H1 (cell line): ENCODE measurements around the gene HIPK2. TPM values are rescaled to one million over a fixed set of nuclear protein-coding genes. Genes with fewer than 3 reads are reported as not detected.

Experiments used
- CTCF ChIA-PET: fragments of 300-600 bp; sonication (Branson Sonifier 250); formaldehyde crosslinking; loops from one replicate; lab custom pipeline; 2021; ENCODE audit not compliant: partially characterized antibody; lab: Charles Lee
- POLR2A ChIA-PET: fragments of 300-600 bp; sonication (Branson Sonifier 250); formaldehyde crosslinking; loops from one replicate; lab custom pipeline; 2021; ENCODE audit warnings: inconsistent platforms; ENCODE audit not compliant: partially characterized antibody; lab: Charles Lee
- DNase-seq, 2 experiments: peaks; one replicate each; pipeline versions ENCODE4 v3.0.0 to v3.0.0-alpha.2; 2010 to 2022; ENCODE audit warnings: low spot score in 2 of 2, low read depth in 1 of 2, mixed read lengths in 1 of 2
- FAIRE-seq: peaks from 2 replicates; lab custom pipeline; 2011; peaks lifted over from hg19 to GRCh38; lab: Jason Lieb, UNC
- H2AFZ ChIP-seq: 2 replicates; pipeline ENCODE4 v1.8.1; 2012; ENCODE audit warnings: low read length, inconsistent platforms
- H2AK5ac ChIP-seq: 2 replicates; pipeline ENCODE4 v1.6.1; 2013; ENCODE audit warnings: low read depth, low read length
- H2BK120ac ChIP-seq: replicated peaks from 2 replicates; pipeline ENCODE3; 2013; ENCODE audit warnings: low read depth, low read length, inconsistent platforms
- H2BK12ac ChIP-seq: 2 replicates; pipeline ENCODE4 v1.6.1; 2013; ENCODE audit warnings: low read depth, low read length
- H2BK15ac ChIP-seq: 2 replicates; pipeline ENCODE4 v1.6.1; 2013; ENCODE audit warnings: low read length
- H2BK20ac ChIP-seq: 2 replicates; pipeline ENCODE4 v1.6.1; 2013; ENCODE audit warnings: low read length
- H2BK5ac ChIP-seq: 2 replicates; pipeline ENCODE4 v1.6.1; 2013; ENCODE audit warnings: low read depth, low read length
- H3K14ac ChIP-seq: 2 replicates; pipeline ENCODE4 v1.6.1; 2013; ENCODE audit warnings: inconsistent platforms; ENCODE audit not compliant: insufficient read length
- H3K18ac ChIP-seq: 2 replicates; pipeline ENCODE4 v1.6.1; 2013; ENCODE audit warnings: low read length; ENCODE audit errors: extremely low read depth
- H3K23ac ChIP-seq: 2 replicates; pipeline ENCODE4 v1.6.1; 2013; ENCODE audit warnings: inconsistent platforms; ENCODE audit not compliant: insufficient read length
- H3K23me2 ChIP-seq: 2 replicates; pipeline ENCODE4 v1.6.1; 2013; ENCODE audit warnings: low read depth, low read length
- H3K27ac ChIP-seq: 2 replicates; pipeline ENCODE4 v1.6.1; 2011; ENCODE audit warnings: low read depth, low read length, inconsistent platforms
- H3K27me3 ChIP-seq, 4 experiments: replicated peaks in 1 of 4; 1 replicate in 1 of 4; 2 replicates in 3 of 4; pipeline versions ENCODE4 v1.6.1 to v1.8.1; 2011 to 2013; ENCODE audit warnings: low read length in 3 of 4, mild to moderate bottlenecking in 3 of 4, inconsistent platforms in 2 of 4, mixed read lengths in 2 of 4, moderate library complexity in 1 of 4; ENCODE audit not compliant: control insufficient read depth in 3 of 4, insufficient read depth in 3 of 4; ENCODE audit errors: extremely low read depth in 1 of 4
- H3K36me3 ChIP-seq, 4 experiments: 2 replicates each; pipeline versions ENCODE4 v1.6.1 to v1.8.1; 2011 to 2013; ENCODE audit warnings: mild to moderate bottlenecking in 4 of 4, low read length in 3 of 4, moderate library complexity in 2 of 4, control low read depth in 1 of 4, inconsistent platforms in 1 of 4; ENCODE audit not compliant: insufficient read depth in 4 of 4, control insufficient read depth in 2 of 4
- H3K4ac ChIP-seq: replicated peaks from 2 replicates; pipeline ENCODE3; 2013; ENCODE audit warnings: low read length, low read depth, mixed read lengths, inconsistent platforms; ENCODE audit not compliant: insufficient read length
- H3K4me1 ChIP-seq, 4 experiments: replicated peaks in 1 of 4; 1 replicate in 1 of 4; 2 replicates in 3 of 4; pipeline versions ENCODE4 v1.6.1 to v1.8.1; 2011 to 2013; ENCODE audit warnings: low read length in 3 of 4, inconsistent platforms in 2 of 4, mixed read lengths in 1 of 4; ENCODE audit not compliant: insufficient read depth in 4 of 4, control insufficient read depth in 3 of 4
- H3K4me2 ChIP-seq, 2 experiments: 2 replicates each; pipeline versions ENCODE4 v1.6.1 to v1.8.1; 2011 to 2013; ENCODE audit warnings: low read depth in 2 of 2, low read length in 2 of 2, control low read depth in 1 of 2, inconsistent platforms in 1 of 2, mild to moderate bottlenecking in 1 of 2; ENCODE audit not compliant: insufficient read depth in 1 of 2
- H3K4me3 ChIP-seq, 4 experiments: fragments of 200-600, 300-600 bp in 1 of 4; sonication (generic), shearing (Covaris generic), sonication (Bioruptor Twin) in 1 of 4; 2 replicates each; pipeline versions ENCODE4 v1.5.1 to v1.8.1; 2011 to 2016; ENCODE audit warnings: low read length in 4 of 4, low read depth in 3 of 4, control low read depth in 2 of 4, inconsistent platforms in 2 of 4, mild to moderate bottlenecking in 2 of 4, mixed read lengths in 1 of 4, moderate library complexity in 1 of 4; ENCODE audit not compliant: insufficient read depth in 2 of 4; ENCODE audit errors: extremely low read depth in 1 of 4
- H3K56ac ChIP-seq: replicated peaks from 2 replicates; pipeline ENCODE3; 2013; ENCODE audit warnings: low read depth, mild to moderate bottlenecking, mixed read lengths, low read length, inconsistent platforms; ENCODE audit not compliant: insufficient read length
- H3K79me1 ChIP-seq: 2 replicates; pipeline ENCODE4 v1.6.1; 2013; ENCODE audit warnings: low read depth, low read length, control low read depth
- H3K79me2 ChIP-seq, 2 experiments: 2 replicates each; pipeline versions ENCODE4 v1.6.1 to v1.8.1; 2012 to 2013; ENCODE audit warnings: low read length in 2 of 2, mild to moderate bottlenecking in 2 of 2, inconsistent platforms in 1 of 2; ENCODE audit not compliant: insufficient read depth in 2 of 2, control insufficient read depth in 1 of 2
- H3K9ac ChIP-seq, 4 experiments: replicated peaks in 1 of 4; 1 replicate in 1 of 4; 2 replicates in 3 of 4; pipeline versions ENCODE4 v1.6.1 to v1.8.1; 2011 to 2013; ENCODE audit warnings: low read depth in 3 of 4, low read length in 3 of 4, control low read depth in 2 of 4, mild to moderate bottlenecking in 2 of 4, moderate library complexity in 2 of 4, inconsistent platforms in 1 of 4; ENCODE audit errors: extremely low read depth in 1 of 4
- H3K9me3 ChIP-seq, 2 experiments: 2 replicates each; pipeline versions ENCODE4 v1.6.1 to v1.8.1; 2012 to 2013; ENCODE audit warnings: mild to moderate bottlenecking in 2 of 2, moderate library complexity in 2 of 2, control low read depth in 1 of 2, inconsistent platforms in 1 of 2, low read depth in 1 of 2, low read length in 1 of 2, mixed read lengths in 1 of 2; ENCODE audit not compliant: insufficient read depth in 2 of 2
- H4K20me1 ChIP-seq, 2 experiments: replicated peaks in 1 of 2; 2 replicates each; pipeline versions ENCODE3 to v1.8.1; 2011 to 2013; ENCODE audit warnings: inconsistent platforms in 2 of 2, low read length in 2 of 2, mild to moderate bottlenecking in 1 of 2; ENCODE audit not compliant: insufficient read depth in 2 of 2, control insufficient read depth in 1 of 2
- H4K5ac ChIP-seq: 2 replicates; pipeline ENCODE4 v1.6.1; 2013; ENCODE audit warnings: low read length, low read depth, mixed read lengths, inconsistent platforms; ENCODE audit not compliant: insufficient read length
- H4K8ac ChIP-seq: 2 replicates; pipeline ENCODE4 v1.8.0; 2013; ENCODE audit warnings: mild to moderate bottlenecking, moderate library complexity, low read length, inconsistent platforms; ENCODE audit not compliant: insufficient read depth; ENCODE audit errors: extremely low read depth
- H4K91ac ChIP-seq: replicated peaks from 2 replicates; pipeline ENCODE3; 2013; ENCODE audit warnings: low read length, mixed read lengths, inconsistent platforms; ENCODE audit not compliant: insufficient read length
- BRCA1 ChIP-seq: IDR thresholded peaks from 2 replicates; pipeline ENCODE4 v1.6.1; 2012; ENCODE audit warnings: low read depth, low read length, improper control_type of control experiment
- GABPA ChIP-seq: IDR thresholded peaks from 2 replicates; pipeline ENCODE4 v1.6.1; 2011; ENCODE audit warnings: mild to moderate bottlenecking, low read length, moderate library complexity, borderline replicate concordance; ENCODE audit not compliant: insufficient read depth
- JUND ChIP-seq: IDR thresholded peaks from 2 replicates; pipeline ENCODE4 v1.6.1; 2011; ENCODE audit warnings: mild to moderate bottlenecking, improper control_type of control experiment, low read length
- POLR2AphosphoS5 ChIP-seq: IDR thresholded peaks from 2 replicates; pipeline ENCODE4 v1.6.1; 2011; ENCODE audit warnings: low read depth, low read length
- TBP ChIP-seq: IDR thresholded peaks from 2 replicates; pipeline ENCODE4 v1.6.1; 2011; ENCODE audit warnings: low read depth, low read length, improper control_type of control experiment
- TCF12 ChIP-seq: IDR thresholded peaks from 2 replicates; pipeline ENCODE4 v1.6.1; 2011; ENCODE audit warnings: low read depth, mild to moderate bottlenecking, low read length
- WGBS, 2 experiments: shearing (Covaris generic) in 1 of 2; methylation state at CpG; one replicate each; pipeline versions ENCODE4 v1.1.6 to v1.1.7; 2013 to 2015; ENCODE audit warnings: low lambda C conversion rate in 2 of 2, mixed read lengths in 2 of 2, inconsistent platforms in 1 of 2, low coverage in 1 of 2, missing lambda C conversion rate in 1 of 2; ENCODE audit not compliant: insufficient replicate concordance in 2 of 2, insufficient coverage in 1 of 2, insufficient read length in 1 of 2; ENCODE audit errors: extremely low coverage in 1 of 2, missing lambda C conversion rate in 1 of 2; 5-methylcytosine and 5-hydroxymethylcytosine counted together
- polyA plus RNA-seq, 7 experiments: library from polyadenylated mRNA; depleted of rRNA in 3 of 7; stranded (reverse) in 5 of 7; unstranded in 2 of 7; fragments of >200 nt in 5 of 7; fragments of 200-250 nt in 2 of 7; gene quantifications; 1 replicate in 5 of 7; 2 replicates in 1 of 7; 4 replicates in 1 of 7; pipeline versions ENCODE4 v1.2.1 to v1.2.3, GENCODE V29; 2011 to 2013; ENCODE audit warnings: missing spikeins in 2 of 7, mixed read lengths in 2 of 7
- total RNA-seq: library from RNA; stranded (reverse); fragmentation: NEBNext Ultra II Directional; extraction: Animal tissue kit (Norgen Biotek cat#: 25700); gene quantifications from 2 replicates; pipeline ENCODE4 v1.2.1, GENCODE V29; 2021
- TF ChIP-seq, protein P1 (sequence below): IDR thresholded peaks from 2 replicates; pipeline ENCODE4 v1.6.1; 2012; ENCODE audit warnings: low read length, inconsistent platforms
- TF ChIP-seq, protein P2 (sequence below): IDR thresholded peaks from 2 replicates; pipeline ENCODE4 v1.6.1; 2011; ENCODE audit warnings: low read length, improper control_type of control experiment

Gene HIPK2
- total and polyA plus RNA-seq, 2 of the 8 experiments (the other 6 are each of a cell fraction or from before 2014, with no cell fraction given), result 8.3 to 24.3 TPM

DNA sequence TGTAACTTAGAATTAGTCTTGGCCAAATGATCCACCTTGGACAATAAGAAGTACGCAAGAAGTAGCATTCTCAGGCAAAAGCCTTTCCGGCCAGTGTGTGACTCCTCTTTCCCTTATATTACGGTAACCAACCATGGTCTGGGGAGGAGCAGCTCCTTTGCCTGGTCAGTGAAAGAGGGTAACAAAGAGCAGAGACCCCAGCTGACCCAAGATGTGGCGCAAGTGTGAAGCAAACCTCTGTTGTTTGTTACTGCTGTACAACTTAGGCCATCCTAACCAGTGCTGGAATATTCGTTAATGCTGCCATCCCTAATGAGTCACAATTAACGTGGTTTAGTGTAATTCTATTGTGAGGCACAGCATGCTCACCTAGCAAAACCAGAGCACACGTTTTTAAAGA lies 44.0 kb downstream of the HIPK2 start:
- DNase-seq (no peak), FAIRE-seq (no peak)
- 0 out of 4 replicates have a peak, but pooled peaks cover 0 to 5% of the 10 kb centered on the region in 2 experiments for H3K79me2 ChIP-seq
- H3K36me3 ChIP-seq, result no peaks in the 10 kb centered on the region
- no peak overlapping the region for H2BK5ac ChIP-seq
- H3K4me2 ChIP-seq, result no peak overlapping the region
- H3K23me2 ChIP-seq, result no peaks in the 10 kb centered on the region
- H3K79me1 ChIP-seq, result peaks cover 4% of the 10 kb centered on the region; the same call in 1 of the 2 replicates
- no peak overlapping the region for H3K14ac ChIP-seq
- no peak overlapping the region for H2AK5ac ChIP-seq
- H2BK20ac ChIP-seq, result no peak overlapping the region
- peaks cover 0 to 3% (median 0%) of the 10 kb centered on the region in 4 experiments; a peak in 1 of 7 replicates for H3K4me1 ChIP-seq
- no peaks in the 10 kb centered on the region for H3K27me3 ChIP-seq
- H3K4me3 ChIP-seq, result no peak overlapping the region
- no peak overlapping the region for H4K8ac ChIP-seq
- H3K18ac ChIP-seq, result no peak overlapping the region
- ChIA-PET POLR2A (no interaction called here), CTCF (no interaction called here)
- no peaks in the 10 kb centered on the region for H4K20me1 ChIP-seq
- no peak overlapping the region for H2BK120ac ChIP-seq
- no peak overlapping the region for H2BK15ac ChIP-seq
- no peak overlapping the region for H4K5ac ChIP-seq
- H3K9me3 ChIP-seq, result no peaks in the 10 kb centered on the region
- no peak overlapping the region for H3K4ac ChIP-seq
- 84% methylated on average over 7 of the region's 7 CpGs; no CpG with 5 or more reads in 1 of the 2 experiments for WGBS, 2 experiments
- H4K91ac ChIP-seq, result no peak overlapping the region
- no peak overlapping the region for H2AFZ ChIP-seq
- no peak overlapping the region for H3K9ac ChIP-seq
- no peak overlapping the region for H3K23ac ChIP-seq
- H3K27ac ChIP-seq, result no peak overlapping the region
- H3K56ac ChIP-seq, result no peak overlapping the region
- H2BK12ac ChIP-seq, result no peak overlapping the region
- TF ChIP-seq, protein P1, sequence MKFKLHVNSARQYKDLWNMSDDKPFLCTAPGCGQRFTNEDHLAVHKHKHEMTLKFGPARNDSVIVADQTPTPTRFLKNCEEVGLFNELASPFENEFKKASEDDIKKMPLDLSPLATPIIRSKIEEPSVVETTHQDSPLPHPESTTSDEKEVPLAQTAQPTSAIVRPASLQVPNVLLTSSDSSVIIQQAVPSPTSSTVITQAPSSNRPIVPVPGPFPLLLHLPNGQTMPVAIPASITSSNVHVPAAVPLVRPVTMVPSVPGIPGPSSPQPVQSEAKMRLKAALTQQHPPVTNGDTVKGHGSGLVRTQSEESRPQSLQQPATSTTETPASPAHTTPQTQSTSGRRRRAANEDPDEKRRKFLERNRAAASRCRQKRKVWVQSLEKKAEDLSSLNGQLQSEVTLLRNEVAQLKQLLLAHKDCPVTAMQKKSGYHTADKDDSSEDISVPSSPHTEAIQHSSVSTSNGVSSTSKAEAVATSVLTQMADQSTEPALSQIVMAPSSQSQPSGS, result no peak
- TF ChIP-seq GABPA (no peak), TCF12 (no peak), JUND (no peak), POLR2AphosphoS5 (no peak), BRCA1 (no peak), TBP (no peak)
- TF ChIP-seq, protein P2, sequence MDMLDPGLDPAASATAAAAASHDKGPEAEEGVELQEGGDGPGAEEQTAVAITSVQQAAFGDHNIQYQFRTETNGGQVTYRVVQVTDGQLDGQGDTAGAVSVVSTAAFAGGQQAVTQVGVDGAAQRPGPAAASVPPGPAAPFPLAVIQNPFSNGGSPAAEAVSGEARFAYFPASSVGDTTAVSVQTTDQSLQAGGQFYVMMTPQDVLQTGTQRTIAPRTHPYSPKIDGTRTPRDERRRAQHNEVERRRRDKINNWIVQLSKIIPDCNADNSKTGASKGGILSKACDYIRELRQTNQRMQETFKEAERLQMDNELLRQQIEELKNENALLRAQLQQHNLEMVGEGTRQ, result no peak
